GM18951 (cell line): ENCODE measurements around the gene CEBPZOS.
"Not testable (repeated sequence)": the region's sequence is repeated elsewhere in the genome, so short reads cannot be mapped to it uniquely, and the experiment has no call there.

ENCODE experiments used
- POLR2A ChIP-seq: IDR thresholded peaks from 4 replicates; pipeline ENCODE4 v1.6.1; 2011; ENCODE audit warnings: mild to moderate bottlenecking; ENCODE audit not compliant: insufficient read length, insufficient read depth; ENCODE audit errors: extremely low read depth
- in situ Hi-C: fragments of 300-500 bp; cut with MboI; formaldehyde crosslinking; loops from one replicate; pipeline ENCODE4 v1.12.0; 2022; ENCODE audit warnings: low sequenced_read_pairs, mixed read lengths, inconsistent platforms; ENCODE audit not compliant: unreplicated experiment

CEBPZOS gene

DNA sequence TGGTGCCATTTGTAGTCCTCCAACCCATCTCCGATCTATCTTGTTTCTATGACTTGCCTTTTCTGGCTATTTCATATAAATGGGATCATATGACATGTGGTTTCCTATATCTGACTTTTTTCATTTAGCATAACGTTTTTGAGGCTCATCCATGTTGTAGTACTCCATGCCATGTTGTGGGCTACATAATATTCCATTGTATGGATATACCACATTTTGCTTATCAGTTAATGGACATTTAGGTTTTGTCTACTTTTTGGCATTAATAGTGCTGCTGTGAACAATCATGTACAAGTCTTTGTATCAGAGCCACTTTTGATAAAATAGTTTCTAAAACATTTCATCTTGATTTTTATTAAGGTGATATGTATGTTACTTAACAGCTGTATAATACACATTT is 7.4 kb downstream of the CEBPZOS start:
- in situ Hi-C loops: no loop called here
- no peak for TF ChIP-seq POLR2A

DNA sequence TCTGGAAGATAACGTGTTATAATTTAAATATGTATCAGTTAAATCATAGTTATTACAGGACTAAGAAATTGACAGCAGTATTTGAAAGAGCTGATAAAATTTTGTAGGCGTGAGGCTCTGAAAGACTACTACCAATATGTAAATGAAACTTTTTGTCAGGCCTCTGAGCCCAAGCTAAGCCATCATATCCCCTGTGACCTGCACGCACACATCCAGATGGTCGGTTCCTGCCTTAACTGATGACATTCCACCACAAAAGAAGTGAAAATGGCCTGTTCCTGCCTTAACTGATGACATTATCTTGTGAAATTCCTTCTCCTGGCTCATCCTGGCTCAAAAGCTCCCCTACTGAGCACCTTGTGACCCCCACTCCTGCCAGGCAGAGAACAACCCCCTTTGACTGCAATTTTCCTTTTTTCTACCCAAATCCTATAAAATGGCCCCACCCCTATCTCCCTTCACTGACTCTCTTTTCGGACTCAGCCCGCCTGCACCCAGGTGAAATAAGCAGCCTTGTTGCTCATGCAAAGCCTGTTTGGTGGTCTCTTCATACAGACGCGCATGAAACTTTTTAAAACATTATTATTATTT is 8.9 kb downstream of the CEBPZOS start:
- in situ Hi-C loops: not testable (repeated sequence)

DNA sequence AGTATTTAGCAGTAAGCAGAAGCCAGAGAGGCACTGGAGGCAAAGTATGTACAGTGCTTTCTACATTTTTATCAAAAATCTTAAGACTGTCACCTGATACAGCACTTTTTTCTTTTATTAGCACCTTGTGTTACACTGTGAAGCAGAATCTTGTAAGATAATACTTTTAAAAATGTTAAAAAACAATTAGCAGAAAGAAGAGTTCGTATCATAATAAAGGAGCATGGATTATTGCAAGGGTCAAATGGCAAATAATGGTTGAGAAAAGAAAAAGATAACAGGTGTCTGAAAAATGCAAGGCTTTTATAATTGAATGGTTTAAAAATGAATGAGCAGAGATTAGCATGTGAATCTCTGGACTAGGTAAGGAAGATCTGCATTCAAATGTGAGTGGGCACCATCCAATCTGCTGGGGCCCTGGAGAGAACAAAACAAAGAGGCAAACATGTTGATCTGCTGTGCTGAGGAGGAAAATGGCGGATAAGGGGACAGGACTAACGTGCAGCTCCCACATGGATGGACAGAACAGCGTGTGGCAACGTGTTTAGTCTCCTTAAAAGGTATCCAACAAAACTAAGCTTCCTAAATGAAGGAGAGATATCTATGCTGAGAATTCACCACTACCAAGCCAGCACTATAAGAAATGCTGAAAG is 9.5 kb downstream of the CEBPZOS start:
- TF ChIP-seq POLR2A: no peak
- in situ Hi-C loops: no loop called here

- in situ Hi-C loops: not testable (repeated sequence)
These were observed 10.5 kb downstream of the CEBPZOS start for GRCh38 chr2:37206760-37207159.

- in situ Hi-C loops: no loop called here
- no peak for TF ChIP-seq POLR2A
These were observed 14.9 kb downstream of the CEBPZOS start for GRCh38 chr2:37211212-37211611.

DNA sequence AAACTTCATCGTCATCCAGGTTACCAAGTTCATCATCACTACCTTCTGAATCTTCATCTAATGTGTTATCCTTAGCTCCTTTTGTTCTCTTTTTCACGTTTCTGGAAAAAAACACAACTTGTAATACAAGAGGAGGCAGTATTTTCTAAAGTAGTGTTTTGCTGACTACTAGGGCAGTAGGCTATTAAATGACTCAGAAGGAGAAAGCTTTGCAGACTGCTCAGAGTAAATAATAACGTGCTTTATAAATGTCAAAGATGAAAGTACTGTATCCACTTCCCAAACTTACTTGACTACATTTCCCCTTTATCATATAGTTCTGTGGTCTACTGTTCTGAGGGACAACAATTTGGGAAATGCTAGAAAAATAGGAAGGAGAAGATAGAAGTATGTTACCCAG is 15.6 kb downstream of the CEBPZOS start:
- in situ Hi-C loops: no loop called here

DNA sequence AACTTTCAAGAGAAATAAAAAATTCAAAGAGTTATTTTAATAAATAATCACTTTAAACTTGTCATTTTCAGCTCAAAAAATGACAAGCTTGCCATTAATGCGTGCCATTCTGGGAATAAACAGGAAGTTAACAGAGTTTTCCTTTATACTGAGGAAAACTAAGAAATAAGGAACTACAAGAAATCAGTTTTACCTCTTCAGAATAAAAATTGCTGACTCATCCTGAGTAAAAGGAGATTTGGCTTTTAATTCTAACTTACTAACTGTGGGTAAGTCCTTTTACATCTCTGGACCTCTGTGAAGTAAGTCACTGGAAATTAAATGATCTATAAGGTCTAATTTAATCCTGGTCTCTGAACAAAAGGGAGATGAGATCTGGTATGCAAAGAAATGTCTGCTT is 19.0 kb downstream of the CEBPZOS start:
- in situ Hi-C loops: no loop called here
- TF ChIP-seq POLR2A: no peak

More for the DNA sequence above, 15.6 kb downstream of the CEBPZOS start:
- TF ChIP-seq POLR2A: no peak

DNA sequence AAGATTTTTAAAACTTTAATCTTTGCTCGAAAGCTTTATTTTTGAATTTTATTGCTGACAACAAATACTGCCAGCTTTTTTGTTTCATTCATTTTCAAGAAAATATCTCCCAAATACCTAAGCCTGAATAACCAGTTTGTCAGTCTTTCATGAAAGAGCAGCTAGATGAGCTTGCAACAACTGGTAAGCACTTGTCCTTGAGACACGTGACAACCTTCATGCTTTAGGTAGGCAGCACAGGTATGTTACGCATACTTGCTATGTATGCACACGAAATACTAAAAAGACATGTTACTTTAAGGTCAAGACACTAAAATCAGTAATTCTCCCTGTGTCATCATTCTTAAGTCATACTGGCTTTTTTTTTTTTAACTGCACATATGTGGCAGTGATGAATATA is 22.8 kb downstream of the CEBPZOS start:
- in situ Hi-C loops: no loop called here
- no peak for TF ChIP-seq POLR2A

- in situ Hi-C loops: no loop called here
- TF ChIP-seq POLR2A: no peak
These were observed 26.8 kb downstream of the CEBPZOS start for GRCh38 chr2:37223131-37223530.

DNA sequence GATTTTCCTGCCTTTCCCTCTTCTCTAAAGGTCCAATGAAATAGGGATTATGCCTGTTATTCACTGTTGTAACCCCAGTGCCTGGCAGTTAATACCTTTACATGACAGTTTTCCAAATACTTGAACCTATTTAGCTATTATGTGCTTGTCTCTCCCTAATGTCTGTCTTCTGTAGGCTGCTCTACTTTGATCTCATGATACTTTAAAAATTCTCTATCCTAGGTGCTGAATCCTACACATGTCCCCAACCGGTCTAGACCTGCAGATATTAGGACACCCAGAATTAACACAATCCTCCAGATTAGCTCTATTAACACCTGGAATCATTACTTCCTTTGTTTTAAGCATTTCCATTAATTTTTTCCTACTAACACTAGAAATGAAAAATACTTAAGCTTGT is 27.8 kb downstream of the CEBPZOS start:
- no peak for TF ChIP-seq POLR2A
- in situ Hi-C loops: no loop called here

DNA sequence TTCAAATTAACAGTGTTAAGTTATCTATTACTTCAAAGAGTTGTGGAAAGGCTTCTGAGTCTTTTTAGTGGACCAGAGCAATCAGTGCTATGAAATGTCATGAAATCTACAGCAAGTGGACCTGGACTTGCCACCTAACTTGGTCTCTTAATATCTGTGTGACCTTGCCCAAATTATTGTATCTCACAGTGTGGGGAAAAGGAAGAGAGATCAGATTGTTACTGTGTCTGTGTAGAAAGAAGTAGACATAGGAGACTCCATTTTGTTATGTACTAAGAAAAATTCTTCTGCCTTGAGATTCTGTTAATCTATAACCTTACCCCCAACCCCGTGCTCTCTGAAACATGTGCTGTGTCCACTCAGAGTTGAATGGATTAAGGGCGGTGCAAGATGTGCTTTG is 28.8 kb downstream of the CEBPZOS start:
- in situ Hi-C loops: not testable (repeated sequence)

- TF ChIP-seq POLR2A: no peak
- in situ Hi-C loops: no loop called here
These were observed 30.6 kb downstream of the CEBPZOS start for GRCh38 chr2:37226863-37227262.

GRCh38 chr2:37228788-37229187 is 32.5 kb downstream of the CEBPZOS start:
- no peak for TF ChIP-seq POLR2A
- in situ Hi-C loops: no loop called here

- in situ Hi-C loops: no loop called here
- no peak for TF ChIP-seq POLR2A
These were observed 34.3 kb downstream of the CEBPZOS start for GRCh38 chr2:37230581-37230980.
